Osteoblast (primary cell): Measurements from ENCODE around the gene TEX36. TPM values are rescaled to one million over a fixed set of nuclear protein-coding genes. Genes with fewer than 3 reads are reported as not detected.

Experiments used
- DNase-seq: peaks from one replicate; pipeline ENCODE4 v3.0.0; 2011; ENCODE audit warnings: low spot score, mixed read lengths; ENCODE audit not compliant: insufficient read length; ENCODE audit errors: missing footprints
- H2AFZ ChIP-seq: 2 replicates; pipeline ENCODE4 v1.6.0; 2011; ENCODE audit warnings: mild to moderate bottlenecking, low read length
- H3K27ac ChIP-seq: 2 replicates; pipeline ENCODE4 v1.5.1; 2011; ENCODE audit warnings: mild to moderate bottlenecking, low read depth, low read length, moderate library complexity
- H3K27me3 ChIP-seq: 2 replicates; pipeline ENCODE4 v1.6.0; 2012; ENCODE audit warnings: mild to moderate bottlenecking, control low read depth, inconsistent platforms, low read length, moderate library complexity; ENCODE audit not compliant: insufficient read depth
- H3K36me3 ChIP-seq: 2 replicates; pipeline ENCODE4 v1.5.1; 2011; ENCODE audit warnings: mild to moderate bottlenecking, low read length, control low read depth, moderate library complexity; ENCODE audit not compliant: insufficient read depth
- H3K4me1 ChIP-seq: 2 replicates; pipeline ENCODE4 v1.5.1; 2011; ENCODE audit warnings: mild to moderate bottlenecking, low read length, control low read depth, moderate library complexity; ENCODE audit not compliant: insufficient read depth
- H3K4me2 ChIP-seq: 2 replicates; pipeline ENCODE4 v1.6.0; 2011; ENCODE audit warnings: mild to moderate bottlenecking, low read length; ENCODE audit not compliant: insufficient read depth
- H3K4me3 ChIP-seq: fragments of 200-600 bp; sonication (generic); 3 replicates; pipeline ENCODE4 v1.5.1; 2012; ENCODE audit warnings: mild to moderate bottlenecking, low read length, inconsistent platforms; ENCODE audit not compliant: insufficient read depth
- H3K79me2 ChIP-seq: 2 replicates; pipeline ENCODE4 v1.6.0; 2012; ENCODE audit warnings: mild to moderate bottlenecking, low read length, control low read depth, inconsistent platforms; ENCODE audit not compliant: insufficient read depth
- H3K9me3 ChIP-seq: 2 replicates; pipeline ENCODE4 v1.5.1; 2011; ENCODE audit warnings: low read depth, low read length, control low read depth
- H4K20me1 ChIP-seq: 2 replicates; pipeline ENCODE4 v1.6.0; 2012; ENCODE audit warnings: mild to moderate bottlenecking, low read length, control low read depth; ENCODE audit not compliant: insufficient read depth
- CTCF ChIP-seq: IDR thresholded peaks from 2 replicates; pipeline ENCODE4 v1.5.1; 2011; ENCODE audit warnings: mild to moderate bottlenecking, low read depth, low read length, moderate library complexity; ENCODE audit errors: extremely low read depth
- total RNA-seq: library from RNA; depleted of rRNA; stranded (reverse); fragments of >200 nt; gene quantifications from 2 replicates; pipeline ENCODE4 v1.2.3, GENCODE V29; 2012

TEX36 gene
- total RNA-seq, 1 donor: not detected

- Histone ChIP-seq H3K36me3 (no peaks in the 10 kb centered on the region), H3K4me1 (peaks cover 4% of the 10 kb centered on the region), H3K27ac (no peak overlapping the region), H4K20me1 (no peaks in the 10 kb centered on the region), H3K4me2 (no peak overlapping the region), H3K27me3 (peaks cover 26% of the 10 kb centered on the region), H3K9me3 (no peaks in the 10 kb centered on the region), H3K4me3 (no peak overlapping the region), H2AFZ (no peak overlapping the region), H3K79me2 (no peaks in the 10 kb centered on the region)
- no peak for TF ChIP-seq CTCF
- DNase-seq: no peak
Observed at GRCh38 chr10:125631806-125632205, 51.2 kb downstream of the TEX36 start.

GRCh38 chr10:125629758-125630376 is 53.1 kb downstream of the TEX36 start:
- no peak overlapping the region for H3K27ac ChIP-seq
- H3K4me3 ChIP-seq: no peak overlapping the region
- peaks cover 4% of the 10 kb centered on the region for H3K4me1 ChIP-seq
- peak; percentile 68 for DNase-seq
- H3K27me3 ChIP-seq: peaks cover 28% of the 10 kb centered on the region
- H3K36me3 ChIP-seq: no peaks in the 10 kb centered on the region
- no peak overlapping the region for H2AFZ ChIP-seq
- no peaks in the 10 kb centered on the region for H4K20me1 ChIP-seq
- H3K79me2 ChIP-seq: no peaks in the 10 kb centered on the region
- no peak overlapping the region for H3K4me2 ChIP-seq
- H3K9me3 ChIP-seq: no peaks in the 10 kb centered on the region
- peak; percentile 39 for TF ChIP-seq CTCF

GRCh38 chr10:125628104-125629049 is 54.6 kb downstream of the TEX36 start:
- H3K4me2 ChIP-seq: no peak overlapping the region
- peaks cover 23% of the 10 kb centered on the region for H3K27me3 ChIP-seq
- peaks cover 2% of the 10 kb centered on the region for H3K4me1 ChIP-seq
- no peaks in the 10 kb centered on the region for H3K9me3 ChIP-seq
- no peaks in the 10 kb centered on the region for H4K20me1 ChIP-seq
- no peak overlapping the region for H2AFZ ChIP-seq
- TF ChIP-seq CTCF: no peak
- no peak overlapping the region for H3K27ac ChIP-seq
- no peaks in the 10 kb centered on the region for H3K36me3 ChIP-seq
- DNase-seq: no peak
- H3K4me3 ChIP-seq: no peak overlapping the region
- no peaks in the 10 kb centered on the region for H3K79me2 ChIP-seq

GRCh38 chr10:125627646-125628045 is 55.3 kb downstream of the TEX36 start:
- Histone ChIP-seq H3K4me1 (no peaks in the 10 kb centered on the region), H3K36me3 (no peaks in the 10 kb centered on the region), H3K27ac (no peak overlapping the region), H4K20me1 (no peaks in the 10 kb centered on the region), H3K4me2 (no peak overlapping the region), H3K27me3 (peaks cover 25% of the 10 kb centered on the region), H3K79me2 (no peaks in the 10 kb centered on the region), H3K9me3 (no peaks in the 10 kb centered on the region), H2AFZ (no peak overlapping the region), H3K4me3 (no peak overlapping the region)
- TF ChIP-seq CTCF: no peak
- no peak for DNase-seq
